Muscle layer of colon (tissue), 2 donors: ENCODE data around the gene PCDH9.

Experiments used
- H3K27ac ChIP-seq: one replicate; pipeline ENCODE4 v1.7.0; 2013; ENCODE audit warnings: low read depth, mild to moderate bottlenecking, low read length, moderate library complexity
- H3K27me3 ChIP-seq, 2 donors: one replicate each; pipeline ENCODE4 v1.7.0; 2013; ENCODE audit warnings: low read length in 2 of 2, mild to moderate bottlenecking in 2 of 2; ENCODE audit not compliant: insufficient read depth in 2 of 2, control insufficient read depth in 1 of 2
- H3K36me3 ChIP-seq: one replicate; pipeline ENCODE4 v1.7.0; 2013; ENCODE audit warnings: mild to moderate bottlenecking, low read length; ENCODE audit not compliant: insufficient read depth
- H3K4me1 ChIP-seq: one replicate; pipeline ENCODE4 v1.7.0; 2013; ENCODE audit warnings: mild to moderate bottlenecking, low read length; ENCODE audit not compliant: insufficient read depth
- H3K4me3 ChIP-seq, 2 donors: one replicate each; pipeline ENCODE4 v1.7.0; 2013; ENCODE audit warnings: low read length in 2 of 2, low read depth in 1 of 2, mild to moderate bottlenecking in 1 of 2, moderate library complexity in 1 of 2
- H3K9ac ChIP-seq: one replicate; pipeline ENCODE4 v1.7.0; 2013; ENCODE audit warnings: low read length
- H3K9me3 ChIP-seq: one replicate; pipeline ENCODE4 v1.7.0; 2013; ENCODE audit warnings: mild to moderate bottlenecking, low read length
- donor health status: abdominal sarcoma.
- donor health status: Adenocarcinoma of cecum.

The PCDH9 gene

DNA sequence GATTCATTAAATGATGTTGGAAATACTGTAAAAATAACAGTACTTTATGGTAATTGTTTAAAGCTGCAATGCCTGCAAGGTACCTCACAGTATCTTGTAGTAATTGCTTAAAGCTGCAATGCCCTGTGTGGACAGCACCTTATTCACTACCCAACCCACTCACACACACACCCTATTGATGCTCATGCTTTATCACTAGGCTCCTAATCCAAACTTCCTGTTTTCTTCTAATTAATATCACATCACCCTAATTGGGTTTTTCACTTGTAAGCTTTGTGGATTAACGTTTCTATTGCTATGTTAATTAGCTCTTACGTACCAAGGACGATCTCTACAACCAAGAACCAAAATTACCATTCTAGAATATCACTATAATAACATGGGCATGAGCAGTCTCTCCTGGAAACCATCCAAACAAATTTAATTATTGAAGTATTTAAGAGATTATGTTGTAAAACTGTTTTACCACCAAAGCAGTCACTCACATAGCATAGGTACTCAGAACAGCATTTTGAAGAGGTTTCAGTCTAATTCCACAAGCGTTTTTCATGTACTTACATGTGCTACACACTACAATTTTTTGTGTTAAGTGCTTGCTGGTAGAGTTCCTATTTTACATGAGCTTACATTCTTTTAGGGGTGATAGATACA is 303.8 kb downstream of the PCDH9 start:
- Histone ChIP-seq H3K4me1 (no peaks in the 10 kb centered on the region), H3K4me3 (no peak overlapping the region), H3K9ac (no peak overlapping the region), H3K9me3 (no peaks in the 10 kb centered on the region), H3K27ac (no peak overlapping the region), H3K27me3 (no peaks in the 10 kb centered on the region), H3K36me3 (no peaks in the 10 kb centered on the region)

DNA sequence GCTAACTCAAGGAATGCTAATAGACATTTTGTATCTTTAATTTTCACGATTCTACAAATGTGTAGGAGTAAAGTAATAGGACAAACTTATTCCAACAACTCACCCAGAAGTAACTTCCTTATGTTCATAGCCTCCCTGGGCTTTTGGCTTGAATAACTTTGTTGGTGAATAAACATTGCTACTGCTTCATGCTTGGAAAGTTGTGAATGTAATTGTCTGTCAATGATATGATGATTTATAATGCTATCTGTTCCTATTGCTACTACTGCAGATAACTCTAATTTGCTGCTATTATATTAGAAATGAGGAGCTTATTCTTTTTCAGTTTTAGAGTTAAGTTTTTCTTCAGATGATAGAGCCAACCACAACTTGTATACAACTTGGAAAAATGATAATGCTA is 307.7 kb downstream of the PCDH9 start:
- no peak overlapping the region for H3K27ac ChIP-seq
- no peaks in the 10 kb centered on the region for H3K9me3 ChIP-seq
- H3K4me1 ChIP-seq, result no peaks in the 10 kb centered on the region
- no peaks in the 10 kb centered on the region for H3K27me3 ChIP-seq
- H3K4me3 ChIP-seq, result no peak overlapping the region
- H3K9ac ChIP-seq, result no peak overlapping the region
- H3K36me3 ChIP-seq, result no peaks in the 10 kb centered on the region

DNA sequence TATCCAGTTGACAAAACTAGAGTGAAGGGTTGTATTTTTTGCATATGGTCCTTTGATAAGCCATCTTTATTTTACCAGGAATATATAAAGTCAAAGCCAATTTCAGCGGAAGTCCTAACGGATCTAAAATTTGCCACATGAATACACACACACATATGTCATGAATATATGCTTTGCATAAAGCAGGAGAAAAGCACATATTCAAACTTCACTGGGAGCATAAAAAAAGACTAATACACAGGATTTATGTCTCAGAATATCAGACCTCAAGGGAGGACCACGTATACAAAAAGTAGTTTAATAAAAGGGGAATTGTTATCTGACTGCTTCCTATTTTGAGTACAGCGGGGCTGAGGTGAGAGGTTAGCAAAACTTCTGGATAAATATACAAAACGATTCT is 308.7 kb downstream of the PCDH9 start:
- Histone ChIP-seq H3K9ac (no peak overlapping the region), H3K27me3 (no peaks in the 10 kb centered on the region), H3K9me3 (no peaks in the 10 kb centered on the region), H3K4me1 (no peaks in the 10 kb centered on the region), H3K4me3 (no peak overlapping the region), H3K36me3 (no peaks in the 10 kb centered on the region), H3K27ac (no peak overlapping the region)

DNA sequence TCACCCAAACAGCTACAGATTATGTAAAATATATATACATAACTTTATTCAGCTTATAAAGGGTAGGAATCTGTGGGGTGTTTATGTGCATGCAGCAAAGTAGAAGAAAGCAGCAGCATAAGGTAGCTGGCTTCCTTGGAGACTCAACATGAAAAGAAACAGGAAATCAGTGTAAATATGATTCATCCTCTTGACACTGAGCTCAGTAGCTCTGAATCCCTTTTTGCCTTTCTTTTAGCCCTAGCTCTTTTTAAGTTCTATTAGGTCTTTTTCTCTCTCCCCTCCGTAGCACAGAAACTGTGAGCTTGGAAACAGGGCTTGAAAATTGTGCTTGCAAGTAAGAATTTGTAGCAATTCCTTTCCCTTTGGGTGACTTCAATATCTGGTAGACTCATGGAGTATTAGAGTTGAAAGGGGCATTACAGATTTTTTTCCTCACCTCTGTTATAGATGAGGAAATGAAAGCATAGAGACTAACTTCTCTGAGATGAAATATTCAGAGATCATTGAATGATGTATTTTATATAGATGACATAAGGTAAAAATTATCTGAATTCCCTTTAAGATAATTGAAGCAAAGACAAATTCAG is 314.4 kb downstream of the PCDH9 start:
- no peaks in the 10 kb centered on the region for H3K4me1 ChIP-seq
- H3K27ac ChIP-seq, result no peak overlapping the region
- H3K9me3 ChIP-seq, result no peaks in the 10 kb centered on the region
- no peak overlapping the region for H3K9ac ChIP-seq
- no peaks in the 10 kb centered on the region for H3K36me3 ChIP-seq
- H3K4me3 ChIP-seq, result no peak overlapping the region
- H3K27me3 ChIP-seq, result no peaks in the 10 kb centered on the region

DNA sequence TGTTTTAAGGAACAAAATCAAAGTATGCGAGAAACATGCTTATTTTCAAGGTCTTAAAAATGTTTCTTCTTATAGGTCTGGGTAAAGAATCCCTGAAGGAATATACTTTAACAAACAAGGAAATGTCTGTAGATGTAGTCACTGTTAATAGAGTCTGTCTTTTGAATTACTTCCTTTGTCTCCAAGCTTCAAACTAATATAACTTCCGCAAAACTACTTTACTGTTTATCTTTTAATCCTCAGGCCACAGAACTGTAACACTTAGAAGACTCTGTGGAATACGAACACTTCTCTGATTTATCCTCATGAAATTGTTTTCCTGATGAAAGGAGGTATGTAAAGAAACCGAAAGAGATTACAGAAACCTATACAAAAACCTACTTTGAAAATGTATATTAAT is 316.0 kb downstream of the PCDH9 start:
- H3K4me3 ChIP-seq, result no peak overlapping the region
- no peaks in the 10 kb centered on the region for H3K9me3 ChIP-seq
- no peak overlapping the region for H3K9ac ChIP-seq
- H3K27me3 ChIP-seq, result no peaks in the 10 kb centered on the region
- no peaks in the 10 kb centered on the region for H3K36me3 ChIP-seq
- H3K4me1 ChIP-seq, result no peaks in the 10 kb centered on the region
- no peak overlapping the region for H3K27ac ChIP-seq

DNA sequence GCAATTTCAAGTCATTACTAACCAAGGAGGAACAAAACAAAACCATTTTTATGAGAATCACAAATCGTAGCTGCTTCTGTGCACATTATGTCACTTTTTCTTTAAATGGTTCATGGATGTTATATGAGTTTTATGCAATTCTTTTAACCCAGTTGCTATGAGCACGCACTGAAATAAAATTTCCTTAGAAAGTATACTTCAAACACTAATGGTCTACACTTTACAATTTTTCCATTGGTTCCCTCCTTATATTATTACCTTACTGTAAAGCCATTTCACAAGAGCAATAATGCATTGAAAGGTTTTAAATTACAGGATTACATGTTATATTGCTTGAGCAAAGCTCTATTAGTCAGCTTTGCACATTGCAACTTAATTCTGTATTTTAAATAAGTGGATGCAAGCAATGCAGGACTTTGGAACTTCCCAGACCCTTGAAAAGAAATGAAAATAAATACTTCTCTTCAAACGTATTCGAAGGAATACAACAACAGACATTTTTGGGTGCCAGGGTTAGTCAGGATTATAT is 318.7 kb downstream of the PCDH9 start:
- no peaks in the 10 kb centered on the region for H3K27me3 ChIP-seq
- H3K9ac ChIP-seq, result no peak overlapping the region
- H3K4me1 ChIP-seq, result no peaks in the 10 kb centered on the region
- H3K9me3 ChIP-seq, result no peaks in the 10 kb centered on the region
- H3K4me3 ChIP-seq, result no peak overlapping the region
- H3K27ac ChIP-seq, result no peak overlapping the region
- H3K36me3 ChIP-seq, result no peaks in the 10 kb centered on the region

DNA sequence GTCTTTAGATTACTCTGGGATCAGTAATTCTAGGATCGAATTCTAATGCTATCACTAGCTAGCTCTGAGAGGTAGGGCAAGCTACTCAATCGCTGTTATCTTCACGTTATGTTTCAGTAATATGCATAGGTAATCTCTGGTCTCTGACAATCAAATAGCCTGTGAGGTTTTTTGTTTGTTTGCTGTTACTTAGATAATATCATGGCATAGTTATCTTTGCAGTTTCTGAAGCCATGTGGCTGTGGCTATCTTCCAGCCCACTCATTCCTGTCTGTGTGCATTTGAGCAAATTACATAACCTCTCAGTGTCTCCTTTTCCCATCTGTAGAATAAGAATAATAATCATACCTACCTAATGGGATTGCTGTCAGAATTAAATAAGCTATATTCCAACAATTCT is 330.2 kb downstream of the PCDH9 start:
- no peak overlapping the region for H3K27ac ChIP-seq
- no peak overlapping the region for H3K9ac ChIP-seq
- H3K4me3 ChIP-seq, result no peak overlapping the region
- H3K4me1 ChIP-seq, result no peaks in the 10 kb centered on the region
- no peaks in the 10 kb centered on the region for H3K36me3 ChIP-seq
- H3K27me3 ChIP-seq, result no peaks in the 10 kb centered on the region
- no peaks in the 10 kb centered on the region for H3K9me3 ChIP-seq

DNA sequence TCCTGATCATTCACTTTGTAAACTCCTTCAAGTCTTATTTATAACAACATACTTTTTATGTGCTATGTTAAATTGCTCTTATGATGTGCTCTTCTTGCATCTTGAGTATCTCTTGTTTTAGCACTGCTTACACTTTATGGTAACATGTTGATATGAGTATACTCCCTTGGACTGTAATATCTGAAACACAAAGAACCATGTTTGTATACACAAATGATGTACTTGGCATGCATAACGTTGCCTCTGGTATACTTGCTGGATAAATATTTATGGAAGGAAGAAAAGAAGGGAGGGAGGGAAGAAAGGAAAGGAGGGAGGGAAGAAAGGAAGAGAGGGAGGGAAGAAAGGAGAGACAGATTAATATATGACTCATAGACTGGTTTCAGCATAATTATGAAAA is 333.2 kb downstream of the PCDH9 start:
- H3K27me3 ChIP-seq, result no peaks in the 10 kb centered on the region
- no peaks in the 10 kb centered on the region for H3K4me1 ChIP-seq
- no peak overlapping the region for H3K4me3 ChIP-seq
- H3K9ac ChIP-seq, result no peak overlapping the region
- no peaks in the 10 kb centered on the region for H3K36me3 ChIP-seq
- no peak overlapping the region for H3K27ac ChIP-seq
- H3K9me3 ChIP-seq, result no peaks in the 10 kb centered on the region

DNA sequence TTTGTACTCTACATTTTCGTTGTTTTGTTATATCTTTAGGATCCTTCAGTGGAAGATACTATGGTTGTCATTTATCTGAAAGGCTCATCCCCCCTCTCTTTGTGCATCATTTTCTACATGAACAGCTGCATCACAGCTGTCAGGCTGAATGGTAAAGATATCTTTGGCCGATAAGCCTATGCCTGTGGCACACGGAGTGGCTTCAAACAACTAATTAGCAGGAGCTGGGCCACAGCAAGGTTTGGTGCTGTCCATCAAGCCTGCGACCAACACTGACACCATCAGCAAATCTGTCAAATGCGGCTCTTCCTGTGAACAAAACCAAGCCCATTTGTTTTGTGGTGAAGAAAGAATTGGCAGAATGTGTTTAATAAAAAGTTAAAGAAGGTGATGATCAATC is 334.4 kb downstream of the PCDH9 start:
- Histone ChIP-seq H3K9ac (no peak overlapping the region), H3K4me3 (no peak overlapping the region), H3K9me3 (no peaks in the 10 kb centered on the region), H3K4me1 (no peaks in the 10 kb centered on the region), H3K36me3 (no peaks in the 10 kb centered on the region), H3K27me3 (no peaks in the 10 kb centered on the region), H3K27ac (no peak overlapping the region)

DNA sequence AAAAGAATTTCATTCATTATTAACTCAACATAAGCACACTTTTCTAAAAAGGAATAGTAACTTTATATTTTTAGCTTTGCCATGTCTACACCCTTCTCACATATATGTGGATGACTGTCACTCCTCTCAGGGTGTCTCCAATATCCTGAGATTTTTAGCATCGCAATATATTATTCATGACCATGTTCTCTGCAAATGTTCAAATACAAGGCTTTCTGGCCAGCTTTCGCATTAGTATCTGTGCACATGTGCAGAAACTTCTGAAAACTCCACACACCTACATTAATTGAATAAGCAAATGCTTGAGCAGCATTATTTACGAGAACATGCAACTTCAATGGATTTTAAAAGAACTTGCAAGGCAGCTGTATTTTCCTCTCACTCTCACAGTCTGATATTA is 334.8 kb downstream of the PCDH9 start:
- H3K27me3 ChIP-seq, result no peaks in the 10 kb centered on the region
- no peaks in the 10 kb centered on the region for H3K4me1 ChIP-seq
- no peak overlapping the region for H3K4me3 ChIP-seq
- H3K36me3 ChIP-seq, result no peaks in the 10 kb centered on the region
- no peak overlapping the region for H3K9ac ChIP-seq
- no peaks in the 10 kb centered on the region for H3K9me3 ChIP-seq
- no peak overlapping the region for H3K27ac ChIP-seq

DNA sequence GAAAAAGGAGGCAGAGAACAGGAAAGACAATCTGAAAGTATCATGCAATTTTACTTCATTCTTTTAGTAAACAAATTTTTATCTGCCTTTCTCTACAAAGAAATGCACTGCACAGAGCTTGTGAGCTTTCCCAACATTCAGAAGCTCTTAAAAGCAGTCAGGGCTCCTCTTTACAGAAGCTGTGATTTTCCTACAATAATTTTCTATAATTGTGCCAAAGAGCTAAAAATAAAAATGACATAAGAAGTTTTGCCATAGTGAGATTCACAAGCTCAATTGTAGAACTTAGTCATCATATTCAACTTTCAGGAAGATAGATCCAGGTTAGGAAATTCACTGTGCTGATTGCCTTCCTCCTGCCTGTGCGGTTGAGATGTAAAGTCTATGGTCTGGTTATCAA is 341.4 kb downstream of the PCDH9 start:
- H3K36me3 ChIP-seq, result no peaks in the 10 kb centered on the region
- H3K4me1 ChIP-seq, result no peaks in the 10 kb centered on the region
- no peaks in the 10 kb centered on the region for H3K27me3 ChIP-seq
- no peak overlapping the region for H3K9ac ChIP-seq
- H3K4me3 ChIP-seq, result no peak overlapping the region
- no peaks in the 10 kb centered on the region for H3K9me3 ChIP-seq
- no peak overlapping the region for H3K27ac ChIP-seq

DNA sequence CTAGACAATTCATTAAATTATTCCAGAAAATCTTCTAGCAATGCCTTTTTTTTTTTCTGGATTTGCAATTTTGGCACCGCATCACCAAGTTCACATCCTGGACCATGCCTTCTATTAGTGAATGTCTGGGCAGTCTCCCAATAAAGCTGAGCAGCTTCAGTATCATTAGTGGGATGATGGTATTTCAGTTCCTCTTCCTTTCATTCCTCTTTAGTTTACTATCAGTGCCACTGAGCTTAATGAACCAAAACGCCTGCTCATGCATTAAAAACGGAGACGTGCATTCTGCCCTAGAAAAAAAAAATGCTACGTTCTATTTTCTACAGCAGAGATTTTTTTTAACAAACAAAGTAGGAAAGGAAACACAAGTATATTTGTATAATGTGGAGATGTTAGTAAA is 343.0 kb downstream of the PCDH9 start:
- no peak overlapping the region for H3K9ac ChIP-seq
- H3K27me3 ChIP-seq, result no peaks in the 10 kb centered on the region
- H3K36me3 ChIP-seq, result no peaks in the 10 kb centered on the region
- H3K4me1 ChIP-seq, result no peaks in the 10 kb centered on the region
- no peak overlapping the region for H3K27ac ChIP-seq
- H3K4me3 ChIP-seq, result no peak overlapping the region
- H3K9me3 ChIP-seq, result no peaks in the 10 kb centered on the region
